Upper lobe of right lung (tissue), 1 donor: ENCODE results near the gene TM9SF2. TPM values are rescaled to one million over a fixed set of nuclear protein-coding genes. Genes with fewer than 3 reads are reported as not detected.
A peak's percentile ranks its signal among the peaks of the same experiment; 100 is the strongest.

Experiments used
- ATAC-seq: fragments of 200-7000 bp; cut with Tn5 transposase; one replicate; pipeline ENCODE4 v1.9.1; 2020; ENCODE audit warnings: mild to moderate bottlenecking, moderate library complexity
- DNase-seq: peaks from one replicate; pipeline ENCODE4 v3.0.0-alpha.2; 2020
- H3K27ac ChIP-seq: fragments of 200-600 bp; one replicate; pipeline ENCODE4 v1.8.0; 2022
- H3K27me3 ChIP-seq: fragments of 200-600 bp; one replicate; pipeline ENCODE4 v1.8.0; 2022; ENCODE audit warnings: mild to moderate bottlenecking
- H3K36me3 ChIP-seq: fragments of 200-600 bp; one replicate; pipeline ENCODE4 v1.8.0; 2022
- H3K4me1 ChIP-seq: fragments of 200-600 bp; one replicate; pipeline ENCODE4 v1.8.0; 2022
- H3K4me3 ChIP-seq: fragments of 200-600 bp; one replicate; pipeline ENCODE4 v1.8.0; 2022; ENCODE audit warnings: mild to moderate bottlenecking
- H3K9me3 ChIP-seq: fragments of 200-600 bp; one replicate; pipeline ENCODE4 v1.8.0; 2022
- intact Hi-C: fragments of 100-400 bp; cut with DNase I; formaldehyde crosslinking; loops from one replicate; pipeline ENCODE4 v1.11.0; 2022
- total RNA-seq: library from RNA; stranded (reverse); fragmentation: NEBNext Ultra II Directional; extraction: Animal tissue kit (Norgen Biotek cat#: 25700); gene quantifications from one replicate; pipeline ENCODE4 v1.2.1, GENCODE V29; 2021
- TF ChIP-seq, protein P1 (sequence below): fragments of 200-600 bp; IDR thresholded peaks from one replicate; pipeline ENCODE4 v1.8.0; 2022; ENCODE audit warnings: antibody characterized with exemption
- donor health status: DM: no; HTN: yes; CAD: no; lungs with severe emphysema.

The TM9SF2 gene
- total RNA-seq, 1 donor from 2014 or later: 132 TPM

DNA sequence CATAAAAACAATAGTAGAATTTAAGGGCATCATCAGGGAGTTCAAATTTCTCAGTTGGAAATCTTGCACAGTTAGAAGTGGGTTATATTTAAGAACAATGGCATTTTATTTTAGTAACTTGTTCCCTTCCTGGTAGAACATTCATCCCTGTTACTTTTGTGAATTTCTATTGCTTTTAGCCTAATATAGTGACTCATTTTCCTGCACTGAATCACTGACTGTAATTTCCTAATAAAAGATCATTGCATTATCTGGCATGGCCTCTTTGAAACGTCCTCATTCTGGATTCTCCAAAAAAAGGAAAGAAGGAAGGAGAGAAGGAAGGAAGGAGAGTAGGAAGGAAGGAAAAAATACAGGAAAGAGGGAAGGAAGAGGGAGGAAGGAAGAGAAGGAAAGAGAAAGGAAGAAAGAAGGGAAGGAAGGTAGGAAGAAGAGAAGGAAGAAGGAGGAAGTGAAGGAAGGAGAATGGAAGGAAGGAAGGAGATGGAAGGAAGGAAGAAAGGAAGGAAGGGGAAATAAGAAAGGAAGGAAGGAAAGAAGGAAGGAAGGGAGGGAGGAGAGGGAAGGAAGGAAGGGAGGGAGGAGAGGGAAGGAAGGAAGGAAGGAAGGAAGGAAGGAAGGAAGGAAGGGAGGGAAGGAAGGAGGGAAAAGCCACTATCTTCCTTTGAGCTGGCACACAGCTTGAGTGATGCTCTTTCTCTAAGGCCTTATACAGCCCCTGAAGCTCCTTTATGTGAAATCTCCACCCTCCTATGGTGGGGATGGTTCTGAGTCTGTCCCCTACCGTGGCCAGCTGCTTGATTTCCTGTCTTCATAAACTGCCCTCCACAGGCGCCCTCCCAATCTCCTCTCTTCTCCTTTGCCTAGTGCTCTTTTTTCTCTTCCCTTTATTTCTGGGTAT lies 29.8 kb upstream of the TM9SF2 start:
- no peak for ATAC-seq

GRCh38 chr13:99472122-99472440 lies 29.2 kb upstream of the TM9SF2 start:
- no peaks in the 10 kb centered on the region for H3K27me3 ChIP-seq
- H3K27ac ChIP-seq: no peak overlapping the region
- no peaks in the 10 kb centered on the region for H3K9me3 ChIP-seq
- H3K4me3 ChIP-seq: no peak overlapping the region
- no peaks in the 10 kb centered on the region for H3K36me3 ChIP-seq
- intact Hi-C loops: no loop called here
- H3K4me1 ChIP-seq: no peaks in the 10 kb centered on the region
- DNase-seq (no peak), ATAC-seq (peak; percentile 25)
- TF ChIP-seq, protein P1, sequence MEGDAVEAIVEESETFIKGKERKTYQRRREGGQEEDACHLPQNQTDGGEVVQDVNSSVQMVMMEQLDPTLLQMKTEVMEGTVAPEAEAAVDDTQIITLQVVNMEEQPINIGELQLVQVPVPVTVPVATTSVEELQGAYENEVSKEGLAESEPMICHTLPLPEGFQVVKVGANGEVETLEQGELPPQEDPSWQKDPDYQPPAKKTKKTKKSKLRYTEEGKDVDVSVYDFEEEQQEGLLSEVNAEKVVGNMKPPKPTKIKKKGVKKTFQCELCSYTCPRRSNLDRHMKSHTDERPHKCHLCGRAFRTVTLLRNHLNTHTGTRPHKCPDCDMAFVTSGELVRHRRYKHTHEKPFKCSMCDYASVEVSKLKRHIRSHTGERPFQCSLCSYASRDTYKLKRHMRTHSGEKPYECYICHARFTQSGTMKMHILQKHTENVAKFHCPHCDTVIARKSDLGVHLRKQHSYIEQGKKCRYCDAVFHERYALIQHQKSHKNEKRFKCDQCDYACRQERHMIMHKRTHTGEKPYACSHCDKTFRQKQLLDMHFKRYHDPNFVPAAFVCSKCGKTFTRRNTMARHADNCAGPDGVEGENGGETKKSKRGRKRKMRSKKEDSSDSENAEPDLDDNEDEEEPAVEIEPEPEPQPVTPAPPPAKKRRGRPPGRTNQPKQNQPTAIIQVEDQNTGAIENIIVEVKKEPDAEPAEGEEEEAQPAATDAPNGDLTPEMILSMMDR: no peak

More for the DNA sequence above, 29.8 kb upstream of the TM9SF2 start:
- Histone ChIP-seq H3K36me3 (no peaks in the 10 kb centered on the region), H3K9me3 (no peaks in the 10 kb centered on the region), H3K27ac (no peak overlapping the region), H3K4me1 (no peaks in the 10 kb centered on the region), H3K4me3 (no peak overlapping the region), H3K27me3 (no peaks in the 10 kb centered on the region)
- intact Hi-C loops: no loop called here
- TF ChIP-seq, protein P1: no peak
- DNase-seq: no peak

DNA sequence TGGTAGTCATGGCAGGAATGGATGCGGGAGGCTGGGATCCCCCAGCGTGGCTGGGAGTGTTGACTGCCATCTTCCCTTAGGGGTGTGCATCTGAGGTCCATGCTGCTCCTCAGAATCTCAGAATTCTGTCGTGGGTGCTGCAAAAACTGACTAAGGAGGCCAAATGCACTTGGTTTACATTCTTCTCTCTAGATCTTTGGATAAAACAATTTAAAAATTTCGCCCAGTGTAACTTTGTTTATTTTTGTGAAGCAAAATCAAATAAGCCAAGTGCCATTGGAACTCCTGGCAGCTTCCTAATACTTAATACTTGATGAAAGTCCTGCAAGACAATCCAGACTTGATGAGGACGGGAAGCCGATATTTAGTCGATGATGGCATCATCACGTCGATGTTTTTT lies 27.8 kb upstream of the TM9SF2 start:
- DNase-seq (no peak), ATAC-seq (no peak)
- TF ChIP-seq, protein P1: no peak
- Histone ChIP-seq H3K9me3 (no peaks in the 10 kb centered on the region), H3K36me3 (no peaks in the 10 kb centered on the region), H3K27me3 (no peaks in the 10 kb centered on the region), H3K4me1 (no peaks in the 10 kb centered on the region), H3K27ac (no peak overlapping the region), H3K4me3 (no peak overlapping the region)
- intact Hi-C loops: no loop called here

DNA sequence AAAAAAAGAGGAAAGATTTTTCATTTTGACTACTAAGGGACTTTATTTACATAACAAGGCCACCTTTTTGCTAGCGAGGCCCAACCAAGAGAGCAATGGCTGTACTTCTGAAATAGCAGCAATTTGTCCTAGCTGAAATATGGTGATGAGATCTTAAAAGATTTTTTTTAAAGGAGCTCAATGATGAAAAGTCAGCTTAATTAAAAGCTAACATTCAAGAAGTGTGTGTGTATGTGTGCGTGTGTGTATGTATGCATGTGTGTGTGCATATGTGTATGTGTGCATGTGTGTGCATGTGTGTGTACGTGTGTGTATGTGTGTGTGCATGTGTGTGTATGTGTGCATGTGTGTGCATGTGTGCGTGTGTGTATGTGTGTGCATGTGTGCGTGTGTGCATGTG lies 24.6 kb upstream of the TM9SF2 start:
- H3K9me3 ChIP-seq: no peaks in the 10 kb centered on the region
- no peak overlapping the region for H3K4me3 ChIP-seq
- TF ChIP-seq, protein P1: no peak
- intact Hi-C loops: no loop called here
- H3K27ac ChIP-seq: no peak overlapping the region
- H3K36me3 ChIP-seq: no peaks in the 10 kb centered on the region
- ATAC-seq (no peak), DNase-seq (no peak)
- H3K27me3 ChIP-seq: no peaks in the 10 kb centered on the region
- no peaks in the 10 kb centered on the region for H3K4me1 ChIP-seq

DNA sequence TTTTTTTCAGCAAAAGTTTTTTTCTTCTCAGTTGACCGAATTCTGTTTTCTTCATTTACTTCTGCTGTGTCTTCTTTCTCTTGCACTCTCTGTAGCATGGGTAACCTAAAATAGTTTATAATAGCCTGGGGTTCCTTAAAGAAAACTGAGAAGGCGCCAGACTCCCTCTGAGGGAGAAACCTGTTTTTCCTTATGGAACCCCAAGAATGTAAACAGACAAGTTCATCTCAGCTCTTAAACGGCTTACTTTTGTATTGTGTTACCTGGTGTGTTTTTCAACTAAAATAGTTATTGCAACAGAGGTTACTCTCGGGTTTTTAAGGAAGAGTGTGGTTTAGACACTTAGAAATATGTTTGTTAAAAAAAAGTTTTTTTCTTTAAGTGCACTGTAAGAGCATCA lies 23.8 kb upstream of the TM9SF2 start:
- H3K4me1 ChIP-seq: no peaks in the 10 kb centered on the region
- intact Hi-C loops: no loop called here
- no peak for ATAC-seq
- H3K27me3 ChIP-seq: no peaks in the 10 kb centered on the region
- H3K9me3 ChIP-seq: no peaks in the 10 kb centered on the region
- no peaks in the 10 kb centered on the region for H3K36me3 ChIP-seq
- no peak overlapping the region for H3K27ac ChIP-seq
- no peak overlapping the region for H3K4me3 ChIP-seq
- TF ChIP-seq, protein P1: no peak
- DNase-seq: no peak

DNA sequence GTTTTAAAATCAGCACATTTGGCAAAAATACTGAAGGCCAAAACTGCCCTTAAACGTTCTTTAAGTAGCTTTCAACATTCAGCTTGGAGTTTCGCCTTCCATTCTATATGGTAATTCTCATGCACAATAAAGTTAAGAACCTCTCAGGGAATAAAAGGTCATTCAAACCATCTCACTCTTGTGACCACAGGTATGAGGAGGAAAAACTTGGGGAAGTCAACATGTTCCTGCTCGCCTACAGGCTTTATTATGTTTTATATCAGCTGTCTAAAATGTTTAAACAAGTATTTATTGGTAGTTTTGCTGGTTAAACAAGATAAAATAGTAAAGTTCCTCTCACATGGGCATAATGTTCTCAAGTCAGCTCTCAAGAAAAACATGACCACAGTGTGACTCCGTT lies 19.9 kb upstream of the TM9SF2 start:
- H3K4me3 ChIP-seq: no peak overlapping the region
- DNase-seq (no peak), ATAC-seq (no peak)
- no peaks in the 10 kb centered on the region for H3K27me3 ChIP-seq
- H3K9me3 ChIP-seq: no peaks in the 10 kb centered on the region
- no peaks in the 10 kb centered on the region for H3K4me1 ChIP-seq
- TF ChIP-seq, protein P1: no peak
- intact Hi-C loops: no loop called here
- no peaks in the 10 kb centered on the region for H3K36me3 ChIP-seq
- H3K27ac ChIP-seq: no peak overlapping the region
